Naive thymus-derived CD8-positive, alpha-beta T cell (primary cell): ENCODE measurements around the gene SLC9A7. TPM values are rescaled to one million over a fixed set of nuclear protein-coding genes. Genes with fewer than 3 reads are reported as not detected.

Experiments used
- ATAC-seq, 2 donors: fragments of 150-1000 bp; cut with Tn5 transposase in 1 of 2; sonication (Bioruptor Pico), chemical (Tn5 transposase) in 1 of 2; 1 replicate in 1 of 2; 2 replicates in 1 of 2; pipeline ENCODE4 v1.10.0; 2021; ENCODE audit warnings: mild to moderate bottlenecking in 2 of 2, moderate library complexity in 2 of 2
- POLR2A ChIA-PET: fragments of 350-600 bp; sonication (Branson Sonifier 250); formaldehyde crosslinking; loops from one replicate; lab custom pipeline; 2021; ENCODE audit warnings: antibody characterized with exemption; lab: Charles Lee
- DNase-seq, 10 donors: peaks; one replicate each; pipeline versions ENCODE4 v3.0.0 to v3.0.0-alpha.2; 2020 to 2022
- H3K27ac Mint-ChIP-seq, 10 donors: one replicate each; pipeline ENCODE4 v1.8.0; 2020 to 2022; ENCODE audit warnings: mild to moderate bottlenecking in 10 of 10, mixed read lengths in 10 of 10, moderate library complexity in 4 of 10, inconsistent platforms in 1 of 10
- H3K27me3 Mint-ChIP-seq, 5 donors: one replicate each; pipeline ENCODE4 v1.8.0; 2021 to 2022; ENCODE audit warnings: mixed read lengths in 5 of 5
- H3K36me3 Mint-ChIP-seq, 3 donors: one replicate each; pipeline ENCODE4 v1.8.0; 2020 to 2022; ENCODE audit warnings: mixed read lengths in 3 of 3, mild to moderate bottlenecking in 2 of 3, inconsistent platforms in 1 of 3
- H3K4me1 Mint-ChIP-seq, 4 donors: one replicate each; pipeline ENCODE4 v1.8.0; 2021 to 2022; ENCODE audit warnings: mixed read lengths in 4 of 4
- H3K4me3 Mint-ChIP-seq, 10 donors: one replicate each; pipeline ENCODE4 v1.8.0; 2020 to 2022; ENCODE audit warnings: mild to moderate bottlenecking in 10 of 10, mixed read lengths in 10 of 10, moderate library complexity in 6 of 10, inconsistent platforms in 1 of 10
- H3K9me3 Mint-ChIP-seq, 9 donors: one replicate each; pipeline ENCODE4 v1.8.0; 2020 to 2022; ENCODE audit warnings: mixed read lengths in 9 of 9, mild to moderate bottlenecking in 3 of 9, inconsistent platforms in 1 of 9, moderate library complexity in 1 of 9
- polyA plus RNA-seq, 3 donors: library from polyadenylated mRNA; unstranded; fragments of 300-500 nt; fragmentation: Illumina TruSeq; gene quantifications; one replicate each; pipeline ENCODE4 v1.2.3, GENCODE V29; 2021
- total RNA-seq, 8 experiments: library from RNA in 2 of 8; stranded (reverse) in 2 of 8; gene quantifications; one replicate each; pipeline ENCODE4 v1.2.3 and lab custom pipeline; 2021 to 2026

The SLC9A7 gene
- total and polyA plus RNA-seq, 5 experiments from 2014 or later: 0.33 to 3.6 (median 1.3) TPM

DNA sequence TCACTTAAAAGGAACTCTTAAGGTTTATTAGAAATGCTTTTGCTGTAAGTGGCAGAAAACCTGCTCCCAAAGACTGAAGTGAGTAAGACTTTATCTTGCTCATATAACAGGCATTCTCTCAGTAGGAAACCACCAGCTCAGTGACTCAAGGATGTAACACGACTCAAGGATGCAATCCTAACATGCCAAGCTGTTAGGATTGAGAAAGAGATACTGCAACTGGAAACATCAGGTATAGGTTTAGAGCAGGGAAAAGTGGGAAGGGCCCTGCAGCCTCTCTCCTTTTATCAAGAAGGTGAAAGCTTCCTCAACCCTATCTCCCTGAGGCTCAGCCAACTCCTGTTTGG lies 11.9 kb upstream of the SLC9A7 start:
- H3K4me1 Mint-ChIP-seq: no peaks in the 10 kb centered on the region
- POLR2A ChIA-PET: no interaction called here
- ATAC-seq (no peak), DNase-seq (no peak)
- H3K27ac Mint-ChIP-seq: no peak overlapping the region
- H3K27me3 Mint-ChIP-seq: no peaks in the 10 kb centered on the region
- H3K9me3 Mint-ChIP-seq: no peaks in the 10 kb centered on the region
- no peaks in the 10 kb centered on the region for H3K36me3 Mint-ChIP-seq
- no peak overlapping the region for H3K4me3 Mint-ChIP-seq

DNA sequence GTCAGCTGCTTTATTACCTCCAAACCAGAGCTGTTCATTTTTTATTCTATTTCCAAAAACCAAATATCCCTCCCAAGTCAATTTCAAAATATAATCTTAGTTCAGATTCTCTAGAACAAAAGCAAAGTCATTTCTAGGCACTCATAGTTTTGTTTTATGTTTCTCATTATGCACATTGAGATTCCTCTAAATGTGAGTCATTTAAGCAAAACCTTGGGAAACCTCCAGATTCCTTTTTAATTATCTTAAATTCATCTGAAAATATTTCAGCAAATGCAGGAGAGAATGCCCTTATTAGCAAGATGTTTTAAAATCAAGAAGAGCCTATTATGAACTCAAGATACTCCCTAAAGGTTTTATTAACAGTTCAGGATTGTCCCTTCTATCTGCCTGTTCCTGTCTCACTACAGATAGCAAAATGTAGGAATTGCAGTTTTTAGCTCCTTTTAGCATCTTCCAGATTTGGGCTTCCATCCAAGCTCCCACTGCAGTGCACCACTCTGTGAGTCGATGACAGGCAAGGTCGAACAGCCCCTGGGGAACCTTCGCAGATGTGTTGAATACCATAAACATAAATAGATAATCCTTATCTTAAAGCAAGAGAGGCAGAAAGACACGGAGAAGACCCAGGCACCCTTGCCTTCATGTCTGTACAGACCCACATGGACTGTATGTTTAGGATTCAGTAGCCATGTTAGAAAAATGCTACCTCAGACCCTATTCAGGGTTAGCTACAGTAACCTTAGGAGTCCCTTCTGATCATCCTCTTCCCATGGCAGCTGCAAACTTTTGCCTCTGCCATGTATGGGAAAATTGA lies 11.3 kb upstream of the SLC9A7 start:
- no peak for ATAC-seq
- POLR2A ChIA-PET: no interaction called here
- Mint-ChIP-seq H3K36me3 (no peaks in the 10 kb centered on the region), H3K27ac (no peak overlapping the region), H3K27me3 (no peaks in the 10 kb centered on the region), H3K4me3 (no peak overlapping the region), H3K4me1 (no peaks in the 10 kb centered on the region), H3K9me3 (no peaks in the 10 kb centered on the region)
- no peak for DNase-seq

DNA sequence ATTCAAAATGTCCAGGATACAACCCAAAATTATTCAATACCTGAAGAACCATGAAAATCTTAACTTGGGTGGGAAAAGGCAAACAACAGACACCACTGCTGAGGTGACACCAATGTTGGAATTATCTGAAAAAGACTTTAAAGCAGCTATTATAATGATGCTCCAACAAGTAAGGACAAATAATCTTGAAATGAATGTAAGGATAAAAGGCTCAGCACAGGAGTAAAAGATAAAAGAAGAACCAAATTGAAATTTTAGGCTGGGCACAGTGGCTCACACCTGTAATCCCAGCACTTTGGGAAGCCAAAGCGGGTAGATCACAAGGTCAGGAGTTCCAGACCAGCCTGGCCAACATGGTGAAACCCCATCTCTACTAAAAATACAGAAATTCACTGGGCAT lies 4.0 kb upstream of the SLC9A7 start:
- ATAC-seq (no peak), DNase-seq (no peak)
- no peak overlapping the region for H3K4me3 Mint-ChIP-seq
- no peak overlapping the region for H3K27ac Mint-ChIP-seq
- peaks cover 4 to 7% (median 6%) of the 10 kb centered on the region in 4 donors for H3K4me1 Mint-ChIP-seq
- peaks cover 0 to 7% (median 0%) of the 10 kb centered on the region in 3 donors for H3K36me3 Mint-ChIP-seq
- peaks cover 0 to 2% (median 0%) of the 10 kb centered on the region in 5 donors for H3K27me3 Mint-ChIP-seq
- peaks cover 0 to 18% (median 0%) of the 10 kb centered on the region in 9 donors for H3K9me3 Mint-ChIP-seq
- POLR2A ChIA-PET: no interaction called here

DNA sequence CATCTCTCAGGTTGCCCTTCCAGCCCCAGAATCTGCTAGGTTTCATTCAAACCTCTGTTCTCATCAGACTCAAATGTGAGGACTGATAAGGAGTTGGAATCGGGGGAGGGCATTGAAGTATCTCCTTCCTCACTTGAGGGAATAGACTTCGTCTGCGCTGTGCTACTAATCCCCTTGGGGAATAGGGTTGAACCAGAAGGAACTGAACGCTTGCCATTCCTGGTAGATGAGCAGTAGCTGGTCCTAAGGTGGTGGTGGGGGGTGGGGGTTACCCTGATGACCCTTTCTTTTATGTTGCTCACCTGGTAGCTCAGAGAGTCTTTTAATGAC lies 692 bp upstream of the SLC9A7 start:
- no peak for ATAC-seq
- Mint-ChIP-seq H3K27me3 (peaks cover 0 to 2% (median 0%) of the 10 kb centered on the region in 5 donors), H3K4me3 (peak overlapping the region; percentile 73 to 90 (median 84)), H3K9me3 (peaks cover 0 to 18% (median 0%) of the 10 kb centered on the region in 9 donors), H3K27ac (peak overlapping the region in 8 of 10 donors; percentile 17 to 88 (median 70)), H3K4me1 (peaks cover 4 to 21% (median 9%) of the 10 kb centered on the region in 4 donors), H3K36me3 (peaks cover 0 to 7% (median 0%) of the 10 kb centered on the region in 3 donors)
- no peak for DNase-seq
- POLR2A ChIA-PET: no interaction called here

DNA sequence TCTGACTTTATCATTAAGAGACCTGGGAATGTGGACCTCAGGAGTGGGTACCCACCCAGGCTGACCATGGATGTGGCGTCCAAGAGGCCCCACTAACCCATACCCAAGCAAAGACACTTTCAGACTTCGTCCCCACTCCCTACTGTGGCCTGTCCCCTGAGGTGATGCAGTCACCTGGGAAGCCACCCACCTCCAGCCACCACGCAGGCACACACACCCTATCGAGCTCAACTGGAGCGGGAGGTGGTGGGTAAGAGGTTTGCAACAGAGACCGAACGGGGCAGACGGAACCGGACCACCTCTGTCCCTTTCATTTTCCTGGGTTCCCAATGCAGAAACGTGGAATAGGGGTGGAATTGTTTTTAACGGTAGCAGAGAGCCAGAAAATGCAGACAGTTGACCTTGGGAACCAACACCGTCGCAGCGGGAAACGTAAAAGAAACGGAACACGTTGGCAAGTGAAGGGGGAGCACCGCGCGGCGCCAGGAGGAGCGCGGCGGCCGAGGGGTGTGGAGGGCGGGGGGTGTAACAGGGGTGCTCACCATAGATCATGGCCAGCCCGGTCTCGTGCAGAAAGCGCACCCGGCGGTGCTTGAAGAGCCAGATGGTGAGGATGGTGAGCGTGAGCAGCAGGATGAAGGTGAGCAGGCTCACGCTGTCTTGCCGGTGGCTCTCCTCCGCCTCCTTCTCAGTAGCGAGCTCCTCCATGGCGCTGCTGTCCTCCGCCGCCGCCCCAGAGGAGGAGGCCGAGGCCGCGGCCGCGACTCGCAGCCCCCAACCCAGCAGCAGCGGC lies 559 bp downstream of the SLC9A7 start:
- peak overlapping the region; percentile 84 to 94 (median 90) for H3K4me3 Mint-ChIP-seq
- H3K27me3 Mint-ChIP-seq: peaks cover 0 to 2% (median 0%) of the 10 kb centered on the region in 5 donors
- H3K36me3 Mint-ChIP-seq: peaks cover 0 to 7% (median 0%) of the 10 kb centered on the region in 3 donors
- peaks cover 0 to 18% (median 0%) of the 10 kb centered on the region in 9 donors for H3K9me3 Mint-ChIP-seq
- ATAC-seq: peak; percentile 37 to 41
- peak in 4 of 10 donors; percentile 0 to 6 (median 2) for DNase-seq
- peak overlapping the region in 9 of 10 donors; percentile 21 to 83 (median 56) for H3K27ac Mint-ChIP-seq
- H3K4me1 Mint-ChIP-seq: peaks cover 4 to 28% (median 9%) of the 10 kb centered on the region in 4 donors
- POLR2A ChIA-PET: no interaction called here

DNA sequence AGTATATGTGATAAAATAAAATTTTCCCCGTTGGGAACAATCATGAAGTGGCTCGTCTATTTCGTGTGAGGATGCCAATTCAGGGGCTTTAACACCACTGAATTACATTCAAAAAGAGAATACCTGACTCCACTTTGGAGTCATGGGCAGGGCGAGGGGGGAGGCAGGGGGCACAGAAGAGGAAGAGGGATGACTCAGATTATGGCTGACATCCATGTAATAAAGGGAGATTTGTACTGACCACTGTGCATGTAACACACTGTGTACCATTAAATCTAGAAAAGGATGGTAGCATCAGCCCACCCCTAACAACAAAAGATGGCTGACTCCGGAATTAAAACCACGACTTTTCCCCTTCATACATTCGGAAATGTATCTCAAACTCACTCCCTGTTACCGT lies 1.3 kb downstream of the SLC9A7 start:
- Mint-ChIP-seq H3K27ac (peak overlapping the region in 4 of 10 donors; percentile 11 to 78 (median 42)), H3K4me3 (peak overlapping the region in 9 of 10 donors; percentile 86 to 94 (median 90))
- DNase-seq: no peak

DNA sequence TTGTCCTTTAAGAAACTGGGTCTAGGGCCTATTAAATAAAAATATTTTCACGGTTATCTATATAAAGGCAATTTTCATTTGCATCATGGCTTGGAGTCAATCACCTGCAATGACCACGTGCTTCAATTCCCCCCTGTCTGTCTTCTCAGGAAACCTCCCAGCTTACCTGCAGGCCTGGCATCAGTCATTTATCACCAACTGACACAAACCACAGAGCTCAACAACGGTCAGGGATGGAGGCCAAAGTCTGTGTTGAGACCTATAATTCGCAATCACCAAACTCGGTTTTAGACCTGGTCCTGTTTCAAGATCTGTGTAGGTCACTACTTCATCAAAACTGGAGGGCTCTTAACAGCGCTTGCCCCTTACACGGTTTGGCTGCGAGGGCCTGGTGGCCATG lies 1.9 kb downstream of the SLC9A7 start:
- POLR2A ChIA-PET: no interaction called here
- Mint-ChIP-seq H3K36me3 (no peaks in the 10 kb centered on the region), H3K4me1 (peaks cover 4 to 34% (median 9%) of the 10 kb centered on the region in 4 donors), H3K27ac (peak overlapping the region in 1 of 10 donors; percentile 22), H3K9me3 (peaks cover 0 to 7% (median 0%) of the 10 kb centered on the region in 9 donors), H3K4me3 (peak overlapping the region in 7 of 10 donors; percentile 57 to 93 (median 86)), H3K27me3 (peaks cover 0 to 2% (median 0%) of the 10 kb centered on the region in 5 donors)
- ATAC-seq: no peak
- DNase-seq: no peak

More for the DNA sequence above, 1.3 kb downstream of the SLC9A7 start:
- H3K9me3 Mint-ChIP-seq: peaks cover 0 to 12% (median 0%) of the 10 kb centered on the region in 9 donors
- POLR2A ChIA-PET: no interaction called here
- peaks cover 0 to 3% (median 0%) of the 10 kb centered on the region in 3 donors for H3K36me3 Mint-ChIP-seq
- H3K27me3 Mint-ChIP-seq: peaks cover 0 to 2% (median 0%) of the 10 kb centered on the region in 5 donors
- H3K4me1 Mint-ChIP-seq: peaks cover 4 to 29% (median 9%) of the 10 kb centered on the region in 4 donors
- no peak for ATAC-seq

DNA sequence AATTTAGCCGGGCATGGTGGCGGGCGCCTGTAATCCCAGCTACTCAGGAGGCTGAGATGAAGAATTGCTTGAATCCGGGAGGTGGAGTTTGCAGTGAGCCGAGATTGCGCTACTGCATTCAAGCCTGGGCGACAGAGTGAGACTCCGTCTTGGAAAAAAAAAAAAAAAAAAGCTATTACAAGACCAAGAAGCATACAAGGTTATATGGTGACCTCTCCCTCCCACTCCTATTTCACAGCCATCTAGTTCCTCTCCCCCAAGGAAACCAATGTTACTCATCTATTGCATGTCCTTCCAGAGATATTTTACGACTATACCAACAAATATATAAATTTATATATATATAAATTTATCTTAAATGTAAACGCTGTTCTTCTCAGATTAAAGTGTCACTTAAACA lies 3.2 kb downstream of the SLC9A7 start:
- Mint-ChIP-seq H3K4me1 (peaks cover 4 to 41% (median 9%) of the 10 kb centered on the region in 4 donors), H3K27ac (no peak overlapping the region), H3K36me3 (no peaks in the 10 kb centered on the region), H3K9me3 (no peaks in the 10 kb centered on the region), H3K4me3 (no peak overlapping the region), H3K27me3 (no peaks in the 10 kb centered on the region)
- ATAC-seq: no peak
- POLR2A ChIA-PET: interaction anchor here (0.7 kb wide), 1 partner anchor 11 kb away, joined by 6 read pairs; no protein-coding TSS in a partner anchor
- DNase-seq: no peak

DNA sequence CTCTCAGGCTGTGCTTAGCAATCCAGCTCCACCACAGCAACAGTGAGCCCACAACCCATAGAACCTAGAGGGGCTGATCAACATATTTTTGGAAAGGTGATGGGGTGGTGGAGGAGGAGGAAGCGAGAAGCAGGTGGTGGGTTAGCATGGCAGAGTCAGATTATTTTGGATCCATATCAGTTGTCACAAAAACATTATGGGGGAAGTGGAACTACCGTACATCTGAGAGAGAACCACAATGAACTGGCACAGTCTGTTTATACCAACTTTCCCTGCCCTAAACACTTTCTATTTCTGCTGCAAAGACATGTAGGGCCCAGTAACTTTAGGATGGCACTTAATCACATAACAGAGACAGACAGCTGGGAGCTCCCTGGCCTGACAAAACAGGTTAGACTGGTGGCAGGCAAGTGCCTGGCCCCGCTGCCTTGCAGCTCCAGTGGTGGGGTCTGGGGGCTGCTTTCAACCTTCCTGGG lies 4.3 kb downstream of the SLC9A7 start:
- Mint-ChIP-seq H3K4me3 (peak overlapping the region in 1 of 10 donors; percentile 45), H3K36me3 (no peaks in the 10 kb centered on the region), H3K27me3 (no peaks in the 10 kb centered on the region), H3K4me1 (peaks cover 4 to 41% (median 9%) of the 10 kb centered on the region in 4 donors), H3K9me3 (no peaks in the 10 kb centered on the region), H3K27ac (peak overlapping the region in 3 of 10 donors; percentile 23 to 72 (median 65))
- DNase-seq (no peak), ATAC-seq (no peak)
- POLR2A ChIA-PET: no interaction called here

DNA sequence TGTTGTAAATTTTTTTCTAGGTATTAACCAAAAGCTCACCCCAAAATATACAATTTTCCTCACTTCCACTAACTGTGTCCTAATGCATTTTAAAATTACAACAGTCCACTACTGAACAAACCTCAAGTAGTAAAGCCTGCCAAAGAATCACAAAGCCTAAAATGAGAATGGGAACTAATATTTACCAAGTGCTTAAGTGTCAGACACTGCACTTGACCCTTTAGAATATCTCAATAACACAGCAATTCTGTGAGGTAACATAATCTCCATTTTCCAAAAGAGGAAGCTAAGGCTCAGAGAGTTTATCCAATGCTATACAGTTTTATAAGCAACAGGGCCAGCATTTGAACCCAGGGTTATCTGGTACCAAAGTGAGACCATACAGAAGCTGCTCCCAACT lies 4.9 kb downstream of the SLC9A7 start:
- H3K4me1 Mint-ChIP-seq: peaks cover 4 to 38% (median 7%) of the 10 kb centered on the region in 4 donors
- H3K9me3 Mint-ChIP-seq: no peaks in the 10 kb centered on the region
- H3K4me3 Mint-ChIP-seq: peak overlapping the region in 1 of 10 donors; percentile 45
- no peaks in the 10 kb centered on the region for H3K36me3 Mint-ChIP-seq
- no peak for DNase-seq
- POLR2A ChIA-PET: no interaction called here
- H3K27ac Mint-ChIP-seq: no peak overlapping the region
- no peaks in the 10 kb centered on the region for H3K27me3 Mint-ChIP-seq
- ATAC-seq: no peak

DNA sequence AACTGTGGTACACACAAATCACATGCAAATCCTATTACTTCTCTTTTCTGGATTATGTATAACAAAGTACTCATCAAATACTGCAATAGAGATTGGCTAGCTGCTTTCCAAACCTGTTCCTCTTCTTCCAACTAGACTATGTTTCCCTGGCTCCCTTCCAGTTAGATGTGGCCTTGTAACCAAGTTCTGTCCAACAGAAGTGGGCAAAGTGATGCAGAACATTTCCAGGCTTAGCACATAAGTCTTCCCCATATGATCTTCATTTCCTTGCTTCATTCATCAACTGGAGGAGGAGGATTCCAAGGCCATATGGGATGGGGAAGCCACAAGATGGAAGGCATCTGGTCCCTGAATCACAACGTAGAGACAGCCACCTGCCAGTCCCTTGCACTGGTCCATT lies 8.0 kb downstream of the SLC9A7 start:
- DNase-seq (no peak), ATAC-seq (no peak)
- Mint-ChIP-seq H3K36me3 (no peaks in the 10 kb centered on the region), H3K4me1 (peaks cover 0 to 29% (median under 1%) of the 10 kb centered on the region in 4 donors), H3K27me3 (no peaks in the 10 kb centered on the region), H3K9me3 (no peaks in the 10 kb centered on the region), H3K27ac (no peak overlapping the region), H3K4me3 (no peak overlapping the region)
- POLR2A ChIA-PET: no interaction called here

DNA sequence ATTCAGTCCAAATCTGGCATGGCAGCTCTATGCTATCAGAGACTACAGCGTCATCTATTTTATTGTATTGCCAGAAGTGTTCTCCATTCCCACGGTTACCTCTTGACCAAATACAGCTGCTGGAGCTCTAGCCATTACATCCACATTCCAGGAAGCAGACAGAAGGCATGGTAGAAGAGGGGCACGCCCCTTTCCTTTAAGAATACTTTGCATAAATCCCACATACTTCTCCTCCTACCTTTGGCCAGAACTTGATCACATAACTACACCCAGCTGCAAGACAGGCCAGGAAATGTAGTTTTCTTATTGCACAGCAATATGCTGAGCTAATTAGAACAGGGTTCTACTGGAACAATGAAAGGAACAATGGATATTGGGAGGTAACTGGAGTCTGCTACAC lies 14.9 kb downstream of the SLC9A7 start:
- H3K4me1 Mint-ChIP-seq: peaks cover 0 to 13% (median under 1%) of the 10 kb centered on the region in 4 donors
- no peaks in the 10 kb centered on the region for H3K27me3 Mint-ChIP-seq
- ATAC-seq (no peak), DNase-seq (no peak)
- no peak overlapping the region for H3K27ac Mint-ChIP-seq
- H3K4me3 Mint-ChIP-seq: no peak overlapping the region
- H3K36me3 Mint-ChIP-seq: peaks cover 0 to 7% (median 5%) of the 10 kb centered on the region in 3 donors
- POLR2A ChIA-PET: interaction anchor here (0.6 kb wide), 1 partner anchor 11 kb away, joined by 6 read pairs; no protein-coding TSS in a partner anchor
- H3K9me3 Mint-ChIP-seq: peaks cover 0 to 4% (median 0%) of the 10 kb centered on the region in 9 donors
